Measurements from ENCODE around the gene PLIN1.

PLIN1 gene

GRCh38 chr15:89662893-89663626, 16.1 kb downstream of the PLIN1 start:
- no peaks in the 10 kb centered on the region for H3K9me3 ChIP-seq (ENCODE audit: control extremely low read depth in 1 of 5, control insufficient read depth in 4 of 5, insufficient read depth in 2 of 5, low read depth in 1 of 5, low read length in 4 of 5)
- ChIA-PET POLR2A (interaction anchor here (0.7 kb wide), 1 partner anchor 287 kb away, joined by 3 read pairs; no protein-coding TSS in a partner anchor), CTCF (interaction anchor here (0.8 to 7.3 kb wide), 3 partner anchors 10 to 88 kb away, joined by 3 to 46 read pairs (median 19); partner anchors contain the start of gene MESP1)
- DNase-seq: peak in 2 of 3 donors; percentile 55 to 70
- peaks cover 0 to 23% (median 20%) of the 10 kb centered on the region in 4 experiments for H3K4me1 ChIP-seq (ENCODE audit: control extremely low read depth in 1 of 4, control insufficient read depth in 4 of 4, insufficient read depth in 4 of 4, low read length in 3 of 4)
- no peaks in the 10 kb centered on the region for H3K36me3 ChIP-seq (ENCODE audit: control insufficient read depth in 4 of 4, insufficient read depth in 4 of 4, low read length in 3 of 4)
- H3K4me3 ChIP-seq (ENCODE audit: control insufficient read depth in 1 of 7, extremely low read depth in 1 of 7, insufficient read depth in 4 of 7, low read depth in 2 of 7, low read length in 6 of 7): peak overlapping the region in 2 of 7 experiments; percentile 16 to 28
- peaks cover 0 to 9% (median 0%) of the 10 kb centered on the region in 5 experiments for H3K27me3 ChIP-seq (replicated peaks in 2 of 5; ENCODE audit: control insufficient read depth in 4 of 5, insufficient read depth in 5 of 5, low read length in 4 of 5)
- H3K27ac ChIP-seq (ENCODE audit: insufficient read depth in 1 of 2, low read depth in 1 of 2, low read length in 2 of 2, poor library complexity in 1 of 2, severe bottlenecking in 2 of 2): peak overlapping the region in 1 of 2 experiments; percentile 27
- 44% methylated on average over 10 of the region's 11 CpGs for WGBS (ENCODE audit: insufficient coverage)

GRCh38 chr15:89660556-89660955, 18.6 kb downstream of the PLIN1 start:
- Histone ChIP-seq H3K4me1 (ENCODE audit: control extremely low read depth in 1 of 4, control insufficient read depth in 4 of 4, insufficient read depth in 4 of 4, low read length in 3 of 4) (peaks cover 0 to 27% (median 21%) of the 10 kb centered on the region in 4 experiments), H3K27me3 (replicated peaks in 2 of 5; ENCODE audit: control insufficient read depth in 4 of 5, insufficient read depth in 5 of 5, low read length in 4 of 5) (peaks cover 0 to 4% (median 0%) of the 10 kb centered on the region in 5 experiments), H3K27ac (ENCODE audit: insufficient read depth in 1 of 2, low read depth in 1 of 2, low read length in 2 of 2, poor library complexity in 1 of 2, severe bottlenecking in 2 of 2) (no peak overlapping the region), H3K9me3 (ENCODE audit: control extremely low read depth in 1 of 5, control insufficient read depth in 4 of 5, insufficient read depth in 2 of 5, low read depth in 1 of 5, low read length in 4 of 5) (no peaks in the 10 kb centered on the region), H3K36me3 (ENCODE audit: control insufficient read depth in 4 of 4, insufficient read depth in 4 of 4, low read length in 3 of 4) (no peaks in the 10 kb centered on the region), H3K4me3 (ENCODE audit: control insufficient read depth in 1 of 7, extremely low read depth in 1 of 7, insufficient read depth in 4 of 7, low read depth in 2 of 7, low read length in 6 of 7) (no peak overlapping the region)
- ChIA-PET CTCF (interaction anchor here (3.7 to 7.3 kb wide), 2 partner anchors 13 to 14 kb away, joined by 19 to 46 read pairs; no protein-coding TSS in a partner anchor), POLR2A (no interaction called here)
- DNase-seq: no peak
- 100% methylated on average over 1 of the region's 2 CpGs for WGBS (ENCODE audit: insufficient coverage)

- POLR2A ChIA-PET: no interaction called here
- Histone ChIP-seq H3K27me3 (replicated peaks in 2 of 5; ENCODE audit: control insufficient read depth in 4 of 5, insufficient read depth in 5 of 5, low read length in 4 of 5) (peaks cover 0 to 5% (median 0%) of the 10 kb centered on the region in 5 experiments), H3K4me3 (ENCODE audit: control insufficient read depth in 1 of 7, extremely low read depth in 1 of 7, insufficient read depth in 4 of 7, low read depth in 2 of 7, low read length in 6 of 7) (no peak overlapping the region), H3K27ac (ENCODE audit: insufficient read depth in 1 of 2, low read depth in 1 of 2, low read length in 2 of 2, poor library complexity in 1 of 2, severe bottlenecking in 2 of 2) (no peak overlapping the region), H3K36me3 (ENCODE audit: control insufficient read depth in 4 of 4, insufficient read depth in 4 of 4, low read length in 3 of 4) (no peaks in the 10 kb centered on the region), H3K4me1 (ENCODE audit: control extremely low read depth in 1 of 4, control insufficient read depth in 4 of 4, insufficient read depth in 4 of 4, low read length in 3 of 4) (peaks cover 4 to 34% (median 24%) of the 10 kb centered on the region in 4 experiments), H3K9me3 (ENCODE audit: control extremely low read depth in 1 of 5, control insufficient read depth in 4 of 5, insufficient read depth in 2 of 5, low read depth in 1 of 5, low read length in 4 of 5) (no peaks in the 10 kb centered on the region)
- no peak for DNase-seq
- WGBS (ENCODE audit: insufficient coverage): 67% methylated on average over 1 of the region's 2 CpGs
- CTCF ChIA-PET: interaction anchor here (1.2 to 7.3 kb wide), 3 partner anchors 11 to 14 kb away, joined by 5 to 46 read pairs (median 10); no protein-coding TSS in a partner anchor
These were observed 19.9 kb downstream of the PLIN1 start for GRCh38 chr15:89659295-89659694.

- 100% methylated on average over 5 of the region's 5 CpGs for WGBS (ENCODE audit: insufficient coverage)
- H3K36me3 ChIP-seq (ENCODE audit: control insufficient read depth in 4 of 4, insufficient read depth in 4 of 4, low read length in 3 of 4): no peaks in the 10 kb centered on the region
- POLR2A ChIA-PET: no interaction called here
- no peak overlapping the region for H3K4me3 ChIP-seq (ENCODE audit: control insufficient read depth in 1 of 7, extremely low read depth in 1 of 7, insufficient read depth in 4 of 7, low read depth in 2 of 7, low read length in 6 of 7)
- H3K4me1 ChIP-seq (ENCODE audit: control extremely low read depth in 1 of 4, control insufficient read depth in 4 of 4, insufficient read depth in 4 of 4, low read length in 3 of 4): peaks cover 4 to 29% (median 21%) of the 10 kb centered on the region in 4 experiments
- CTCF ChIA-PET: interaction anchor here (0.8 to 7.3 kb wide), 3 partner anchors 10 to 16 kb away, joined by 3 to 46 read pairs (median 10); no protein-coding TSS in a partner anchor
- H3K27me3 ChIP-seq (replicated peaks in 2 of 5; ENCODE audit: control insufficient read depth in 4 of 5, insufficient read depth in 5 of 5, low read length in 4 of 5): peaks cover 0 to 6% (median 0%) of the 10 kb centered on the region in 5 experiments
- no peak overlapping the region for H3K27ac ChIP-seq (ENCODE audit: insufficient read depth in 1 of 2, low read depth in 1 of 2, low read length in 2 of 2, poor library complexity in 1 of 2, severe bottlenecking in 2 of 2)
- no peak for DNase-seq
- no peaks in the 10 kb centered on the region for H3K9me3 ChIP-seq (ENCODE audit: control extremely low read depth in 1 of 5, control insufficient read depth in 4 of 5, insufficient read depth in 2 of 5, low read depth in 1 of 5, low read length in 4 of 5)
These were observed 21.4 kb downstream of the PLIN1 start for GRCh38 chr15:89657686-89658200.

- Histone ChIP-seq H3K27me3 (replicated peaks in 2 of 5; ENCODE audit: control insufficient read depth in 4 of 5, insufficient read depth in 5 of 5, low read length in 4 of 5) (peaks cover 0 to 6% (median 0%) of the 10 kb centered on the region in 5 experiments), H3K27ac (ENCODE audit: insufficient read depth in 1 of 2, low read depth in 1 of 2, low read length in 2 of 2, poor library complexity in 1 of 2, severe bottlenecking in 2 of 2) (no peak overlapping the region), H3K9me3 (ENCODE audit: control extremely low read depth in 1 of 5, control insufficient read depth in 4 of 5, insufficient read depth in 2 of 5, low read depth in 1 of 5, low read length in 4 of 5) (no peaks in the 10 kb centered on the region), H3K36me3 (ENCODE audit: control insufficient read depth in 4 of 4, insufficient read depth in 4 of 4, low read length in 3 of 4) (peaks cover 0 to 8% (median 3%) of the 10 kb centered on the region in 4 experiments), H3K4me1 (ENCODE audit: control extremely low read depth in 1 of 4, control insufficient read depth in 4 of 4, insufficient read depth in 4 of 4, low read length in 3 of 4) (peaks cover 4 to 22% (median 17%) of the 10 kb centered on the region in 4 experiments), H3K4me3 (ENCODE audit: control insufficient read depth in 1 of 7, extremely low read depth in 1 of 7, insufficient read depth in 4 of 7, low read depth in 2 of 7, low read length in 6 of 7) (peak overlapping the region in 1 of 7 experiments; percentile 91)
- ChIA-PET CTCF (interaction anchor here (7.3 kb wide), 1 partner anchor 17 kb away, joined by 46 read pairs; no protein-coding TSS in a partner anchor), POLR2A (no interaction called here)
- DNase-seq: peak in 2 of 3 donors; percentile 44 to 64
- 69% methylated on average over 5 of the region's 7 CpGs for whole genome bisulfite sequencing (ENCODE audit: insufficient coverage)
These were observed 22.9 kb downstream of the PLIN1 start for GRCh38 chr15:89656116-89656815.

GRCh38 chr15:89654847-89655805, 24.0 kb downstream of the PLIN1 start, which contains the start of gene KIF7:
Gene KIF7, minus strand, starts transcription at chr15:89655467. Its CDS starts 2,537 bp downstream, at chr15:89652930.
- Histone ChIP-seq H3K27me3 (replicated peaks in 2 of 5; ENCODE audit: control insufficient read depth in 4 of 5, insufficient read depth in 5 of 5, low read length in 4 of 5) (peaks cover 0 to 4% (median 0%) of the 10 kb centered on the region in 5 experiments), H3K4me3 (ENCODE audit: control insufficient read depth in 1 of 7, extremely low read depth in 1 of 7, insufficient read depth in 4 of 7, low read depth in 2 of 7, low read length in 6 of 7) (peak within 1 kb of the TSS; percentile 63 to 91 (median 81)), H3K4me1 (ENCODE audit: control extremely low read depth in 1 of 4, control insufficient read depth in 4 of 4, insufficient read depth in 4 of 4, low read length in 3 of 4) (peaks cover 4 to 22% (median 17%) of the 10 kb centered on the region in 4 experiments), H3K27ac (ENCODE audit: insufficient read depth in 1 of 2, low read depth in 1 of 2, low read length in 2 of 2, poor library complexity in 1 of 2, severe bottlenecking in 2 of 2) (peak within 1 kb of the TSS in 1 of 2 experiments; percentile 25), H3K9me3 (ENCODE audit: control extremely low read depth in 1 of 5, control insufficient read depth in 4 of 5, insufficient read depth in 2 of 5, low read depth in 1 of 5, low read length in 4 of 5) (no peaks in the 10 kb centered on the region), H3K36me3 (ENCODE audit: control insufficient read depth in 4 of 4, insufficient read depth in 4 of 4, low read length in 3 of 4) (peaks cover 0 to 8% (median 3%) of the 10 kb centered on the region in 4 experiments)
- ChIA-PET POLR2A (interaction anchor here (0.6 to 0.8 kb wide), 3 partner anchors 10 to 746 kb away, joined by 3 read pairs; no protein-coding TSS in a partner anchor), CTCF (interaction anchor here (1.1 kb wide), 1 partner anchor 9 kb away, joined by 3 read pairs; no protein-coding TSS in a partner anchor)
- WGBS (ENCODE audit: insufficient coverage): under 1% methylated on average over 71 of the region's 87 CpGs
- peak; percentile 65 to 87 (median 78) for DNase-seq
